Osteoblast (primary cell): Measurements from ENCODE around the gene CHKA. TPM values are rescaled to one million over a fixed set of nuclear protein-coding genes. Genes with fewer than 3 reads are reported as not detected.

Experiments used
- DNase-seq: peaks from one replicate; pipeline ENCODE4 v3.0.0; 2011; ENCODE audit warnings: low spot score, mixed read lengths; ENCODE audit not compliant: insufficient read length; ENCODE audit errors: missing footprints
- H2AFZ ChIP-seq: 2 replicates; pipeline ENCODE4 v1.6.0; 2011; ENCODE audit warnings: mild to moderate bottlenecking, low read length
- H3K27ac ChIP-seq: 2 replicates; pipeline ENCODE4 v1.5.1; 2011; ENCODE audit warnings: mild to moderate bottlenecking, low read depth, low read length, moderate library complexity
- H3K27me3 ChIP-seq: 2 replicates; pipeline ENCODE4 v1.6.0; 2012; ENCODE audit warnings: mild to moderate bottlenecking, control low read depth, inconsistent platforms, low read length, moderate library complexity; ENCODE audit not compliant: insufficient read depth
- H3K36me3 ChIP-seq: 2 replicates; pipeline ENCODE4 v1.5.1; 2011; ENCODE audit warnings: mild to moderate bottlenecking, low read length, control low read depth, moderate library complexity; ENCODE audit not compliant: insufficient read depth
- H3K4me1 ChIP-seq: 2 replicates; pipeline ENCODE4 v1.5.1; 2011; ENCODE audit warnings: mild to moderate bottlenecking, low read length, control low read depth, moderate library complexity; ENCODE audit not compliant: insufficient read depth
- H3K4me2 ChIP-seq: 2 replicates; pipeline ENCODE4 v1.6.0; 2011; ENCODE audit warnings: mild to moderate bottlenecking, low read length; ENCODE audit not compliant: insufficient read depth
- H3K4me3 ChIP-seq: fragments of 200-600 bp; sonication (generic); 3 replicates; pipeline ENCODE4 v1.5.1; 2012; ENCODE audit warnings: mild to moderate bottlenecking, low read length, inconsistent platforms; ENCODE audit not compliant: insufficient read depth
- H3K79me2 ChIP-seq: 2 replicates; pipeline ENCODE4 v1.6.0; 2012; ENCODE audit warnings: mild to moderate bottlenecking, low read length, control low read depth, inconsistent platforms; ENCODE audit not compliant: insufficient read depth
- H3K9me3 ChIP-seq: 2 replicates; pipeline ENCODE4 v1.5.1; 2011; ENCODE audit warnings: low read depth, low read length, control low read depth
- H4K20me1 ChIP-seq: 2 replicates; pipeline ENCODE4 v1.6.0; 2012; ENCODE audit warnings: mild to moderate bottlenecking, low read length, control low read depth; ENCODE audit not compliant: insufficient read depth
- total RNA-seq: library from RNA; depleted of rRNA; stranded (reverse); fragments of >200 nt; gene quantifications from 2 replicates; pipeline ENCODE4 v1.2.3, GENCODE V29; 2012
- TF ChIP-seq, protein P1 (sequence below): IDR thresholded peaks from 2 replicates; pipeline ENCODE4 v1.5.1; 2011; ENCODE audit warnings: mild to moderate bottlenecking, low read depth, low read length, moderate library complexity; ENCODE audit errors: extremely low read depth

CHKA gene
- total RNA-seq, 1 donor: 29.0 TPM

DNA sequence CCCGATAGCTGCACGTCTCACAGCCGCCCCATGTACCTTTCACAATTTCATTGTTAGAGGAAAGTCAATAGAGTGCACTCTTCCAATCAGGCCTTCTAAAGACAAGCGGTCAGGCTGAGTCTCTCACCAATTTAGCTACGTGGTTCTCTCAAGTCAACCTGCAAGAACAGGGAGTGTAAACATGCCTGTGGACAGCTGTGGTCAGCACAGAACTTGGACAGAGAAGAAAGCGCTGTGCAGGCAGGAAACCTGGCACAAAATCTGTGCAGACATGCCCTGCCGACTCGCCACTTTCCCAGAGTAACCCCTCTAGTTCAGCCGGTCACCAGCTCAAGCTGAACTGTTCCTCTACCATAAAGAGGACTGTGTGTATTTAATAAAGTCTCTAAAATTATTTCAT is 39.5 kb downstream of the CHKA start:
- no peaks in the 10 kb centered on the region for H3K79me2 ChIP-seq
- H3K27me3 ChIP-seq: no peaks in the 10 kb centered on the region
- no peak overlapping the region for H3K4me3 ChIP-seq
- H4K20me1 ChIP-seq: peaks cover 3% of the 10 kb centered on the region
- DNase-seq: no peak
- H3K36me3 ChIP-seq: no peaks in the 10 kb centered on the region
- H2AFZ ChIP-seq: no peak overlapping the region
- H3K27ac ChIP-seq: no peak overlapping the region
- H3K4me1 ChIP-seq: no peaks in the 10 kb centered on the region
- TF ChIP-seq, protein P1, sequence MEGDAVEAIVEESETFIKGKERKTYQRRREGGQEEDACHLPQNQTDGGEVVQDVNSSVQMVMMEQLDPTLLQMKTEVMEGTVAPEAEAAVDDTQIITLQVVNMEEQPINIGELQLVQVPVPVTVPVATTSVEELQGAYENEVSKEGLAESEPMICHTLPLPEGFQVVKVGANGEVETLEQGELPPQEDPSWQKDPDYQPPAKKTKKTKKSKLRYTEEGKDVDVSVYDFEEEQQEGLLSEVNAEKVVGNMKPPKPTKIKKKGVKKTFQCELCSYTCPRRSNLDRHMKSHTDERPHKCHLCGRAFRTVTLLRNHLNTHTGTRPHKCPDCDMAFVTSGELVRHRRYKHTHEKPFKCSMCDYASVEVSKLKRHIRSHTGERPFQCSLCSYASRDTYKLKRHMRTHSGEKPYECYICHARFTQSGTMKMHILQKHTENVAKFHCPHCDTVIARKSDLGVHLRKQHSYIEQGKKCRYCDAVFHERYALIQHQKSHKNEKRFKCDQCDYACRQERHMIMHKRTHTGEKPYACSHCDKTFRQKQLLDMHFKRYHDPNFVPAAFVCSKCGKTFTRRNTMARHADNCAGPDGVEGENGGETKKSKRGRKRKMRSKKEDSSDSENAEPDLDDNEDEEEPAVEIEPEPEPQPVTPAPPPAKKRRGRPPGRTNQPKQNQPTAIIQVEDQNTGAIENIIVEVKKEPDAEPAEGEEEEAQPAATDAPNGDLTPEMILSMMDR: no peak
- H3K4me2 ChIP-seq: no peak overlapping the region
- H3K9me3 ChIP-seq: no peaks in the 10 kb centered on the region

- Histone ChIP-seq H3K4me3 (no peak overlapping the region), H3K79me2 (no peaks in the 10 kb centered on the region), H4K20me1 (peaks cover 3% of the 10 kb centered on the region)
Observed at GRCh38 chr11:68080860-68081259, 40.3 kb downstream of the CHKA start.

DNA sequence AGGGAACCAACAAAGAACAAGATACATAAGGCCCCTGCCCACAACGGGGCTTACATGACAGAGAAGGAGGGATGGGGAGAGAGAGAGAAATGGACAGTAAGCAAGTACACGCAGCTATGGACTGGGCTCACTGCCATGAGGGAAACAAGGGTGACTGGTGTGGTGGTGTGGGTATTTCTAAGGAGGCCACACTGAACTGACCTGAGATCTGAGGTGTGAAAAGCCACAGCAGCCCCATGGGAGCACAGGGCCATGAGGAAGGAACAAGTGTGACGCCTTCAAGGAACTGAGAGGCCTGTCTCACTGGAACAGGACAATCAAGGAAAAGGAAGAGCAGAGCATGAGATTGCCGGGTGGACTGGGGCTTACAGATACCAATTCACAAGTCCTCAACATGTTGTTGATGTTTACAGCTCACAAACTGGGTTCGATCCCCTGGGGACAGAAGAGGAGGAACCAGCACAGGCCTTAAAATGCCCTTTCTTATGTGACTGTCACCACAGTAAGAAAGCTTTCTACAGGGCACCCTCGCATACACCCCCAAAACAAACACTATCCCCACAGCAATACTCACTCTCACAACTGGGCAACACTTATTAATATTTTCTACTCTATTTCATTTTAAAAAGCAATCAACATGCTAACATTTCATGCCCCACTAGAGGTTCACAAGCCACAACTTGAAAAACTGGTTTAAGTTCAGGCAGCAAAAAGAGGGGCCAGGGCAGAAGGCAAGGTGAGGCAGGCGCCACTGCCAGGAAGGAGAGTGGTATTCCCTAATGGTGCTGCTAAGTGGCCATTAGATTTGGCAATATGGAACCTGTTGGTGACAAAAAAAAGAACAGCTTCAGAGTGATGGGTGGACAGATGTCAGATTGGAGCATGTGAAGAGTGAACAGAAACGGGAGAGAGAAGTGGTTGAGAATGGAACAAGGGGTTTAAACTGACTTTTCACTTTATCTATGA is 43.3 kb downstream of the CHKA start:
- Histone ChIP-seq H3K4me3 (no peak overlapping the region), H3K36me3 (peaks cover 4% of the 10 kb centered on the region), H4K20me1 (peaks cover 3% of the 10 kb centered on the region), H3K4me1 (no peaks in the 10 kb centered on the region), H2AFZ (no peak overlapping the region), H3K9me3 (no peaks in the 10 kb centered on the region), H3K27ac (no peak overlapping the region), H3K79me2 (no peaks in the 10 kb centered on the region), H3K27me3 (no peaks in the 10 kb centered on the region), H3K4me2 (no peak overlapping the region)
- DNase-seq: no peak
- TF ChIP-seq, protein P1: no peak

More at GRCh38 chr11:68080860-68081259, 40.3 kb downstream of the CHKA start:
- no peak overlapping the region for H3K4me2 ChIP-seq
- no peak overlapping the region for H3K27ac ChIP-seq
- no peaks in the 10 kb centered on the region for H3K27me3 ChIP-seq
- H3K36me3 ChIP-seq: no peaks in the 10 kb centered on the region
- no peak for DNase-seq
- no peak overlapping the region for H2AFZ ChIP-seq
- TF ChIP-seq, protein P1: no peak
- H3K4me1 ChIP-seq: no peaks in the 10 kb centered on the region
- H3K9me3 ChIP-seq: no peaks in the 10 kb centered on the region

- no peak overlapping the region for H3K4me2 ChIP-seq
- TF ChIP-seq, protein P1: no peak
- H2AFZ ChIP-seq: no peak overlapping the region
- H3K4me1 ChIP-seq: no peaks in the 10 kb centered on the region
- no peak overlapping the region for H3K27ac ChIP-seq
- no peaks in the 10 kb centered on the region for H3K79me2 ChIP-seq
- peaks cover 4% of the 10 kb centered on the region for H3K36me3 ChIP-seq
- no peak overlapping the region for H3K4me3 ChIP-seq
- DNase-seq: no peak
- no peaks in the 10 kb centered on the region for H3K9me3 ChIP-seq
- H3K27me3 ChIP-seq: no peaks in the 10 kb centered on the region
- peaks cover 2% of the 10 kb centered on the region for H4K20me1 ChIP-seq
Observed at GRCh38 chr11:68076371-68077042, 44.7 kb downstream of the CHKA start.
